ENCODE measurements around the gene TMEM151B.
A peak's percentile ranks its signal among the peaks of the same experiment; 100 is the strongest.
"Not testable (repeated sequence)": the region's sequence is repeated elsewhere in the genome, so short reads cannot be mapped to it uniquely, and the experiment has no call there.

TMEM151B gene

DNA sequence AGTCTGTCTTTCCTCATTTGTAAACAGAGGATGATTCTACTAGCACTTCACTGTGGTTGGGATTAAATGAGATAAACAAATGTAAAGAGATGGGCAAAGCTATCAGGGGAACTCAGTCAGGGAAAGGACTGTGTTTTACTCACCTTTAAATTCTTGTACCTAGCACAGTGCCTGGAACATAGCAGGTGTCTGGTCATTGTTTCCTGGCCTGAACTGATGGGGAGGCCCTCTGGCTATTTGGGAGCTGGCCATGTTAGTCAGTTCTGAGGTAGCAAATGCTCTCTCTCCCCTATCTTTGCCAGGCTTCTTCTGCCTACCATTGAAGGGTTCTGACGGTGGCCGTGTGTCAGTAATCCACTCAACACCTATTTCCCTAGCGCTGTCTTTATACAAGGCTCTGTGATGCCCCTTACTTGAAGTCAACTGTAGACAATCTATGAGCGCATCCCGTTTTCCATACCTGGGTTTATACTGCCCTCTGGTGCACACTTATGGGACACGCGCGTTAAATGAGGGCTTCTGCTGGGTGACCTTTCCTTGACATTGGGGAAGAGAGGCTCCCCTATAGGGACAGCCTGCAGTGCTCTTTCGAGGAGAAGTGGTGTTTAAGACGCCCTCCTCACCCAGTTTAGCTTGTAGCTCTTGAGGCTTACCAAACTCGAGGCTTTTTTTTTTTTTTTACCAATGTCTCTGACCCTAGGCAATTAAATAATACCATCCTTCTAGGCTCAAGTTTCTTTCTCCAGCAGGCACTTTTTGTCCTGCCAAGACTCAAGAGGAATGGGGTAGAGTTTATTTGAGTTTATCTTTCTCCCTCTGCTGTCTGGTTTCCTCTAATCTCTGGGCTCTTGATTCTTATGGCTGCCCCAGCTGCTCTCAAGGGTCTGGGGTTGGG lies 68.2 kb downstream of the TMEM151B start:
- no peak overlapping the region for H3K4me3 ChIP-seq (ENCODE audit: low read depth, low read length)
- TF ChIP-seq, protein P1, sequence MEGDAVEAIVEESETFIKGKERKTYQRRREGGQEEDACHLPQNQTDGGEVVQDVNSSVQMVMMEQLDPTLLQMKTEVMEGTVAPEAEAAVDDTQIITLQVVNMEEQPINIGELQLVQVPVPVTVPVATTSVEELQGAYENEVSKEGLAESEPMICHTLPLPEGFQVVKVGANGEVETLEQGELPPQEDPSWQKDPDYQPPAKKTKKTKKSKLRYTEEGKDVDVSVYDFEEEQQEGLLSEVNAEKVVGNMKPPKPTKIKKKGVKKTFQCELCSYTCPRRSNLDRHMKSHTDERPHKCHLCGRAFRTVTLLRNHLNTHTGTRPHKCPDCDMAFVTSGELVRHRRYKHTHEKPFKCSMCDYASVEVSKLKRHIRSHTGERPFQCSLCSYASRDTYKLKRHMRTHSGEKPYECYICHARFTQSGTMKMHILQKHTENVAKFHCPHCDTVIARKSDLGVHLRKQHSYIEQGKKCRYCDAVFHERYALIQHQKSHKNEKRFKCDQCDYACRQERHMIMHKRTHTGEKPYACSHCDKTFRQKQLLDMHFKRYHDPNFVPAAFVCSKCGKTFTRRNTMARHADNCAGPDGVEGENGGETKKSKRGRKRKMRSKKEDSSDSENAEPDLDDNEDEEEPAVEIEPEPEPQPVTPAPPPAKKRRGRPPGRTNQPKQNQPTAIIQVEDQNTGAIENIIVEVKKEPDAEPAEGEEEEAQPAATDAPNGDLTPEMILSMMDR (IDR thresholded peaks at IDR 0.05; ENCODE audit: low read depth, low read length), result peak; percentile 62

DNA sequence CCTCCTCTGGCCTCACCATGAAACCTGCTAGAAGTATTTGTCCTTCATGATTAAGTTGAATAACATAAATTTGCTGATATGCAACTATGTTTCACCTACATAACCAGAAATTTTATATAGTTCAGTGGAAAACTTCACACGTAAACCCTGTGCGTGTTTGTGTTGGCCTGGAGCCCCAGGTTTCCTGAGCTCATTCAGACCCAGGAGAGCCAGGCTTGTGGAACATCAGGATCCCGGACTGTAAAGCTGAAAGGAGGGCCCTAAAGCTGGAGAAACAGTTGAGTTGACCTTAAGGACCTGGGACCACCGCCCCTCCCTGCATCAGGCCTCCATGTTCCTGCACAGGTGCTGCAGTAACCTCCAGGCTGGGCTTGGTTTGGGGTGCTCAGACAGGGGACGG lies 69.1 kb downstream of the TMEM151B start:
- TF ChIP-seq, protein P1 (IDR thresholded peaks at IDR 0.05; ENCODE audit: low read depth, low read length), result no peak
- no peak overlapping the region for H3K4me3 ChIP-seq (ENCODE audit: low read depth, low read length)

DNA sequence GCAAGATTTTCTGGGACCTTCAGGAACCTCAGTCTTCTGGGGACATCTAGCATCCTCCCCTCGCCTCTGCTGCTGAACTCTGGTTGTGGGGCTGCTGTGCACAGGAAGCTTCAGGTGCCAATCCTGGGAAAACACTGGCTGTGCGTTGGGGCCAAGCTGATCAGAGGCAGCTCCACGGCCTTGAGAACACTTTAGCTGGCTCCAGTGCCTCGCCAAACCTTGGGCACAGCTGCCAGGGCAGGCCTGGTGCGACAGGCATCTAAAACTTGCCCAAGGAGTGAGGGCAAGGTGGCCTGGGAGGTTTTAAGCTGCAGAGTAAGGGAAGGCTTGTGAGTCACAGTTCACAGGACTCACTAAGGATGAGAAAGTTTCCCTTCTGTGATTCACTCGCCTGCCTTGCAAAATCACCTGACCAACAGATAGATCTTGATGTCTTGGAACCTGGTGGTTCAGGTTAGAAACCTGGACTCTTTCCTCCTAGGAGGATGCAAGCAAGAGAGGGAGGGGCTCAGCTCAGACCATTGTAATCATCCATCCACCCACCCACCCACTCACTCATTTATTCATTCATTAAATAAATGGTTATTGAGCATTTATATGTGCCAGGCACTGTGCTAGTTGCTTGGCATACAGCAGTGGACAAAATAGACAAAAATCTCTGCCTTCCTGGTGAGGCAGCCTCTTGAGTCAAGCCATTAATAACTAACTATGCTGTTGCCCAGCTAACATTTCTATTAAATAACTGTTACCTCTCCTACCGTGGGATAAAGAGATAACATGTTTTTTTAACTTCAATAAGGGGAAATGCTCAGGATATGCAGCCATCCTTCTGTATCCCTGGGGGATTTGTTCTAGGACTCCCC lies 69.7 kb downstream of the TMEM151B start:
- no peak overlapping the region for H3K4me3 ChIP-seq (ENCODE audit: low read depth, low read length)
- TF ChIP-seq, protein P1 (IDR thresholded peaks at IDR 0.05; ENCODE audit: low read depth, low read length), result no peak

DNA sequence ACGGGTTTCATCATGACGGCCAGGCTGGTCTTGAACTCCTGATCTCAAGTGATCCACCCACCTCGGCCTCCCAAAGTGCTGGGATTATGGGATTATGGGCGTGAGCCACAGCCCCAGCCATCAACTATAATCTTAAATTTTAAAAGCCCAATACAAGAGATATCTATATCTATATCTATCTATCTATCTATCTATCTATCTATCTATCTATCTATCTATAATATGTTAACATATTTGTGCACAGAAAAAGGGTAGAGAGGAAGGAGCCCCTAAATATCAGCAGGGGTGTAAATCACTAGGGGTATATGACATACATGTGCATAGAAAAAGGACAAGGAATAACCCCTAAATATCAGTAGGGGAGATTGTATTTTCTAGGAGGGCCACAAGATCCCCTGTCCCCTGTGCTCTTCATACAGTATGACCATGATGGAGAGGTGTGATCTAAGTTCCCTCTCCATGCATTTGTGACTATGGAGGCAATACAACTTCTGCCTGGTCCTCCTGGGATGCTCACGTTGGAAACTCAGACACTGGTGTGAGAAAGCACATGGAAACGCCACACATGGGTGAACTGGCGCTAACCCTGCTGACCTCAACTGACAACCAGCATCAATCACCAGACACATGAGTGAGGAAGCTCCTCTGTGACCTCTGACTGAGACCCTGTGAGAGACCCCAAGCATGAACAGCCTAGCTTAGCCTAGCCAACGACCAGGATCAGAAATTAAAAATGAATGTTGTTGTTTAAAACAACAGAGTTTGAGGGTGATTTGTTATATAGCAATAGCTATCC lies 71.0 kb downstream of the TMEM151B start:
- H3K4me3 ChIP-seq (ENCODE audit: low read depth, low read length), result no peak overlapping the region
- TF ChIP-seq, protein P1 (IDR thresholded peaks at IDR 0.05; ENCODE audit: low read depth, low read length), result no peak

DNA sequence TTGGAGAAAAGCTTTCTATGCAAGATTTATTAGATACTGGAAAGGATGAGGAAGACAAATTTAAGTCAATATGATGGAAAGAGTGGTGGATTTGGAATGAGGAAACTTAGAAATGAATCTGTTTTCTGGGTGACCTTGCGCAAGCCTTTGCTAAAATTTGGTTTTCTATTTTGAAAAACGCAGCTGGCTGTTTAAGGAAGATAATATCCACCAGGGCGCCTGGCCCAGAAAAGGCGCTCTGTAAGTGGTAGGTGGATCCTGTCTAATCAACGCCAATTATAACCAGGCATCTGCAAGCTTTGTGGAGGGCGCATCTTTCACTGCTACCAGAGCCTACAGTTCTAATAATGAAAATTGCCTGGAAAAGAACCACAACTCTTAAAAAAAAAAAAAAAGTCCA lies 71.8 kb downstream of the TMEM151B start:
- no peak overlapping the region for H3K4me3 ChIP-seq (ENCODE audit: low read depth, low read length)
- TF ChIP-seq, protein P1 (IDR thresholded peaks at IDR 0.05; ENCODE audit: low read depth, low read length), result no peak

DNA sequence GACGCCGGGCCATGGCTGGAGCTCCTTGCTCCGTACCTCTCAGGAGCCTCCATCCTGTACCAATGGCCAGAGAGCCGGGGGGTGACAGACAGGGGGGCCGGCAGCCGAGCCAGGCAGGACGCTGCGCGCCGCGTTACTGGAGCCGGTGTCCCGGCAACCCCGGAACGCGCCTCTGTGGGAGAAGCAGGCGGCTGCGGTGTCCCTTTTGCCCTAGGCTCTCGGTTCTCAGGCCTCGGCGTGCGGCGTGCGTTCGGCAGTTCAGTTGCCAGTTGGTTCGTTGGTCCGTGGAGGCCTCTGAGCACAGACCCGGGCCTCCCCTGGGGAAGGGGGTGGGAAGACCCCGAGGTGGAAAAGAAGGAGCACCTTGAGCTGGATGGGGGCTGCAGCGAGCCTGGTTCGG lies 72.2 kb downstream of the TMEM151B start, which contains the start of gene SPATS1:
Gene SPATS1, plus strand, starts transcription at position 162 of the 400 bp plus-strand sequence. CDS start 446 bp downstream, outside the sequence.
- H3K4me3 ChIP-seq (ENCODE audit: low read depth, low read length), result no peak within 1 kb of the TSS
- TF ChIP-seq, protein P1 (IDR thresholded peaks at IDR 0.05; ENCODE audit: low read depth, low read length), result no peak

DNA sequence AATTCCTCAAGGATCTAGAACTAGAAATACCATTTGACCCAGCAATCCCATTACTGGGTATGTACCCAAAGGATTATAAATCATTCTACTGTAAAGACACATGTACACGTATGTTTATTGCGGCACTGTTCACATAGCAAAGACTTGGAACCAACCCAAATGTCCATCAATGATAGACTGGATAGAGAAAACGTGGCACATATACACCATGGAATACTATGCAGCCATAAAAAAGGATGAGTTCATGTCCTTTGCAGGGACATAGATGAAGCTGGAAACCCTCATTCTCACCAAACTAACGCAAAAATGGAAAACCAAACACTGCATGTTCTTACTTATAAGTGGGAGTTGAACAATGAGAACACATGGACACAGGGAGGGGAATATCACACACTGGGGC lies 76.6 kb downstream of the TMEM151B start:
- H3K4me3 ChIP-seq (ENCODE audit: low read depth, low read length), result not testable (repeated sequence)
